ENCODE measurements around the gene WNT9B. TPM values are rescaled to one million over a fixed set of nuclear protein-coding genes. Genes with fewer than 3 reads are reported as not detected.

WNT9B gene
- total RNA-seq, 1 experiment from 2014 or later = not detected

DNA sequence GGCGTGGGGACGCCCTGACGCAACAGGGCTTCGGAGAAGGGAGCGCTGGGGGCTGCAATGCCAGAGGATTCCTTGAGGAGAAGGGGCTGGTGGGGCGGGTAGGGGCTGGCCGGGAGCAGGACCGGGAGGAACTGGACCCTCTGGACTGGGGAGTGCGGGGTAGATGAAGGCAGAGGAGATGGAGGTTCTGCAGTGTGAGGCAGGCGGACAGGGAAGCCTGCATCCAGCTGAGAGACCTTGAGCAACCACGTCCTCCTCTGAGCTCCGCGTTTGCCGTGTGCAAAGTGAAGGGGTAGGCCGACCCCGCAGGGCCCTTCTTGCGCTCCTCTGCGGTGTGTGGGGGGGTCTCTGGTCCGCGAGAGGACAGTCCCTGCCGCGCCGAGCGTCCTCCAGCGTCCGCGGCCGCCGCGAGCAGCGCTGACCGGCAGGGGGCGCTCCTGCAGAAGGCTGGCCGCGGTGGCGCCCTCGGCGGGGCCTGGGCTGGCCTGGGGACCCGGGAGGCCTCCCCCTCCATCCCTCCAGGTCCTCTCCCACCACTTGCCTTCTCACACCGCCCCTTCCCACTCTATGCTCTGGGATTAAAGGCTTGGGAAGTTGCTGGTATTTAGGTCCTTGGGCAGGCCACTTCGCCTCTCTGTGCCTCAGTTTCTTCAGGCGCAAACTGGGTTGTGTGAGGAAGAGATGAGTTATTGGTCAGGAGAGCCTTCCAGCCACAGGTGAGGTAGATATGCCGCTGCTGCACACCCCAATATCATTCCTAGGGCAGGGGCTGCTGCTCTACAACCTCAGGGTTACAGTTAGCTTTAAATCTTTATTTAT is 9.6 kb upstream of the WNT9B start:
- Mint-ChIP-seq H3K4me1 (ENCODE audit: insufficient read depth, unreplicated experiment) (no peaks in the 10 kb centered on the region), H3K27me3 (ENCODE audit: insufficient read depth, unreplicated experiment) (peaks cover 24% of the 10 kb centered on the region), H3K36me3 (ENCODE audit: insufficient read depth, unreplicated experiment) (no peaks in the 10 kb centered on the region), H3K9me3 (ENCODE audit: unreplicated experiment) (peaks cover 16% of the 10 kb centered on the region), H3K27ac (ENCODE audit: low read depth, unreplicated experiment) (no peak overlapping the region), H3K4me3 (ENCODE audit: unreplicated experiment) (no peak overlapping the region)
- no peak for DNase-seq (ENCODE audit: unreplicated experiment)
- no TSS peak for BruUV-seq (replicated peaks)
- TF ChIP-seq, protein P1, sequence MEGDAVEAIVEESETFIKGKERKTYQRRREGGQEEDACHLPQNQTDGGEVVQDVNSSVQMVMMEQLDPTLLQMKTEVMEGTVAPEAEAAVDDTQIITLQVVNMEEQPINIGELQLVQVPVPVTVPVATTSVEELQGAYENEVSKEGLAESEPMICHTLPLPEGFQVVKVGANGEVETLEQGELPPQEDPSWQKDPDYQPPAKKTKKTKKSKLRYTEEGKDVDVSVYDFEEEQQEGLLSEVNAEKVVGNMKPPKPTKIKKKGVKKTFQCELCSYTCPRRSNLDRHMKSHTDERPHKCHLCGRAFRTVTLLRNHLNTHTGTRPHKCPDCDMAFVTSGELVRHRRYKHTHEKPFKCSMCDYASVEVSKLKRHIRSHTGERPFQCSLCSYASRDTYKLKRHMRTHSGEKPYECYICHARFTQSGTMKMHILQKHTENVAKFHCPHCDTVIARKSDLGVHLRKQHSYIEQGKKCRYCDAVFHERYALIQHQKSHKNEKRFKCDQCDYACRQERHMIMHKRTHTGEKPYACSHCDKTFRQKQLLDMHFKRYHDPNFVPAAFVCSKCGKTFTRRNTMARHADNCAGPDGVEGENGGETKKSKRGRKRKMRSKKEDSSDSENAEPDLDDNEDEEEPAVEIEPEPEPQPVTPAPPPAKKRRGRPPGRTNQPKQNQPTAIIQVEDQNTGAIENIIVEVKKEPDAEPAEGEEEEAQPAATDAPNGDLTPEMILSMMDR (IDR thresholded peaks at IDR 0.05; ENCODE audit: unreplicated experiment) = peak; percentile 41
- ChIA-PET POLR2A (no interaction called here), CTCF (interaction anchor here (0.6 to 1.0 kb wide), 4 partner anchors 11 to 129 kb away, joined by 3 to 5 read pairs (median 3); no protein-coding TSS in a partner anchor)
- intact Hi-C loops (cut with micrococcal nuclease) = no loop called here

DNA sequence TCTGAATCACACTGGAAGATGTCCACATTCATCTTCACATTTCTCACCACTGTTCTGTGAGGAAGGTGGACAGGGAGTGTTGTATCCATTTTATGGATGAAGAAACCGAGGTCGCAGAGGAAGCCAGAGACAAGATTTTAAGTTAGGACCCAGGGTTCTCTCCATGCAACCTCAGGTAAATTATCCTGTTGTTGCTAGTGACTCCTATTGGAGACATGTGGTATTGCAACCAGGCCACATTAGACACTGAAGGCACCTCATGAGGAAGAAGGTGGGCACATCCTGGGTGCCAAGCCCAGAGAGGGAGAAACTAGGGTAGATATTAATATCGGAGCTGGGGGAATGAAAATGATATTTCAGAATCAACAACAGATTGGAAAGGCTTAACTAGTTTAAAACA is 8.5 kb upstream of the WNT9B start:
- no TSS peak for BruUV-seq (replicated peaks)
- H3K27ac Mint-ChIP-seq (ENCODE audit: low read depth, unreplicated experiment) = no peak overlapping the region
- H3K9me3 Mint-ChIP-seq (ENCODE audit: unreplicated experiment) = peaks cover 16% of the 10 kb centered on the region
- ChIA-PET CTCF (interaction anchor here (0.6 to 1.0 kb wide), 3 partner anchors 19 to 130 kb away, joined by 3 to 7 read pairs (median 3); no protein-coding TSS in a partner anchor), POLR2A (no interaction called here)
- no peaks in the 10 kb centered on the region for H3K36me3 Mint-ChIP-seq (ENCODE audit: insufficient read depth, unreplicated experiment)
- intact Hi-C loops (cut with micrococcal nuclease) = no loop called here
- no peak for DNase-seq (ENCODE audit: unreplicated experiment)
- H3K4me3 Mint-ChIP-seq (ENCODE audit: unreplicated experiment) = no peak overlapping the region
- H3K4me1 Mint-ChIP-seq (ENCODE audit: insufficient read depth, unreplicated experiment) = no peaks in the 10 kb centered on the region
- H3K27me3 Mint-ChIP-seq (ENCODE audit: insufficient read depth, unreplicated experiment) = peaks cover 35% of the 10 kb centered on the region
- TF ChIP-seq, protein P1 (IDR thresholded peaks at IDR 0.05; ENCODE audit: unreplicated experiment) = peak; percentile 58

DNA sequence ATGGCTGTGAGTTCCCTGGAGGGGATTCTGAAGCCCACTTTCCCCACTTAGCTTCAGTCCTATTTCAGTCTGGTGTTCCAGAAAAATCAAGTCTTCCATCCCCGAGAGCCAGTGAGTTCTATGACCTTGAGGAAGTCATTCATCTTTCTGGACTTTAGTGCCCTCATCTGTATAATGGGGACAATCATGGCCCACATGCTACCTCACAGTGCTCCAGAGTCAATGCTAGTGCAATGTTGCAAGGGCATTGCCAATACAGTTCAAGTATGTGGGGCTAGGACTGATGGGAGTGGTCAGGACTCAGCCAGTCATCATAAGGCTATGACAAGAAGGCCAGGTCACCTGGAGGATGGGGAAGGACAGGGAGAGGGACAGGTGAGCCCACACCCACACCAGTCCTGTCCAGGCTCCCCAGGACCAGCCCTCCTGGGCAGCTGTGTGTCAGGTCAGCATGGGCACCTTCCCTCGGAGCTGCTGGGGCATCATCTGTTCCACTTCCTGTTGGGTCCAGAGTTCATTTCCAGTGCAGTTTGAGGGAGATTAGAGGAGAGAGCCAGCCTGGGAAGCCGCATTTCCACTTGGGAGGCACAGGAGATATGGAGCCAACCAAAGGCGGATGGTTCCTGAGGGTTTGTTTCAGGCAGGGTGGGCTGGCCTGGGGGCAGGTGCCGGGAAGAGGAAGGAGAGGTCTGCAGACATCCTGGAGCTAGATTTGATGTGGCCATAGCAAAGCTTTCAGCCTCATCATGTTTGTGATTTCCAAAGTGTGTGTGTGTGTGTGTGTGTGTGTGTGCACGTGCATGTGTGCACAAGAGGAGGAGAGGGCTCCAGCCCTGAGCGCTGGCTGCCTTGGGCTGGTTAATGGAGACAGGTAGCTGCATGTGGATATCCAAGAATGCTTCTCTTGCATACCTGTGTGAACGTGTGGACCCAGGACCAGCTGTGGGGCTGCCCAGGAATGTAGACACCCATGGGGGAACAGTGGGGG is 3.9 kb upstream of the WNT9B start:
- Mint-ChIP-seq H3K4me1 (ENCODE audit: insufficient read depth, unreplicated experiment) (no peaks in the 10 kb centered on the region), H3K27me3 (ENCODE audit: insufficient read depth, unreplicated experiment) (peaks cover 64% of the 10 kb centered on the region), H3K9me3 (ENCODE audit: unreplicated experiment) (peaks cover 8% of the 10 kb centered on the region), H3K4me3 (ENCODE audit: unreplicated experiment) (no peak overlapping the region), H3K36me3 (ENCODE audit: insufficient read depth, unreplicated experiment) (no peaks in the 10 kb centered on the region), H3K27ac (ENCODE audit: low read depth, unreplicated experiment) (no peak overlapping the region)
- POLR2A ChIA-PET = no interaction called here
- no TSS peak for BruUV-seq (replicated peaks)
- CTCF ChIA-PET = interaction anchor here (0.6 kb wide), 1 partner anchor 589 kb away, joined by 3 read pairs; no protein-coding TSS in a partner anchor
- TF ChIP-seq, protein P1 (IDR thresholded peaks at IDR 0.05; ENCODE audit: unreplicated experiment) = no peak
- DNase-seq (ENCODE audit: unreplicated experiment) = no peak
- intact Hi-C loops (cut with micrococcal nuclease) = no loop called here

DNA sequence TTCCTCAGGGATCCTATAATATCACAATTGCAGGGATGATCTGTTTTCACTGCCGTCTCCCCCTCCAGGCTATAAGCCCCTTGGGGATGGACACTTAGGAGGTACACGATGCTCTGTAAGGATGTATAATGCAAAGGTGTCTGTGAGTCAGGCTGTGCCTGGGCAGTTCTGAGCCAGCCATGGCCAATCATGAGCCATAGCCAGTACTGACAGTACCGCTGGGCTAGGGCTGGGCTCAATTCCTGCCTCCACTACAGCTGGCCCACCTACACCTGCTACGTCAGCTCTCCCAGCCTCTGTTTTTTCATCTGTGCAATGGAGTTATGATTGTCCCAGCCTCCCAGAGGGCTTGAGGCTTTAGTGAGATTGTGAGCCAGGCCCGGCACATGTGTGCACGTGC is 2.8 kb upstream of the WNT9B start:
- ChIA-PET POLR2A (no interaction called here), CTCF (interaction anchor here (0.6 kb wide), 1 partner anchor 21 kb away, joined by 4 read pairs; no protein-coding TSS in a partner anchor)
- Mint-ChIP-seq H3K4me1 (ENCODE audit: insufficient read depth, unreplicated experiment) (no peaks in the 10 kb centered on the region), H3K9me3 (ENCODE audit: unreplicated experiment) (no peaks in the 10 kb centered on the region), H3K27me3 (ENCODE audit: insufficient read depth, unreplicated experiment) (peaks cover 70% of the 10 kb centered on the region), H3K27ac (ENCODE audit: low read depth, unreplicated experiment) (no peak overlapping the region), H3K36me3 (ENCODE audit: insufficient read depth, unreplicated experiment) (no peaks in the 10 kb centered on the region), H3K4me3 (ENCODE audit: unreplicated experiment) (no peak overlapping the region)
- no peak for DNase-seq (ENCODE audit: unreplicated experiment)
- TF ChIP-seq, protein P1 (IDR thresholded peaks at IDR 0.05; ENCODE audit: unreplicated experiment) = no peak
- intact Hi-C loops (cut with micrococcal nuclease) = no loop called here
- no TSS peak for BruUV-seq (replicated peaks)
